ENCODE measurements around the gene HDAC3. TPM values are rescaled to one million over a fixed set of nuclear protein-coding genes. Genes with fewer than 3 reads are reported as not detected.
A peak's percentile ranks its signal among the peaks of the same experiment; 100 is the strongest.

The HDAC3 gene
- total and polyA plus RNA-seq, 8 donors, result 17.8 to 68.9 (median 26.7) TPM

- 90 to 91% methylated on average over 17 of the region's 17 CpGs for WGBS, 2 donors
- Histone ChIP-seq H3K4me1 (no peaks in the 10 kb centered on the region), H3K36me3 (no peaks in the 10 kb centered on the region), H3K4me3 (no peak overlapping the region), H3K27ac (no peak overlapping the region), H3K27me3 (no peaks in the 10 kb centered on the region), H3K9me3 (no peaks in the 10 kb centered on the region)
- DNase-seq (peak in 2 of 6 donors; percentile 61 to 84), ATAC-seq (no peak), FAIRE-seq (no peak)
- intact Hi-C loops (cut with DNase I), result no loop called here
- TF ChIP-seq, protein P1, sequence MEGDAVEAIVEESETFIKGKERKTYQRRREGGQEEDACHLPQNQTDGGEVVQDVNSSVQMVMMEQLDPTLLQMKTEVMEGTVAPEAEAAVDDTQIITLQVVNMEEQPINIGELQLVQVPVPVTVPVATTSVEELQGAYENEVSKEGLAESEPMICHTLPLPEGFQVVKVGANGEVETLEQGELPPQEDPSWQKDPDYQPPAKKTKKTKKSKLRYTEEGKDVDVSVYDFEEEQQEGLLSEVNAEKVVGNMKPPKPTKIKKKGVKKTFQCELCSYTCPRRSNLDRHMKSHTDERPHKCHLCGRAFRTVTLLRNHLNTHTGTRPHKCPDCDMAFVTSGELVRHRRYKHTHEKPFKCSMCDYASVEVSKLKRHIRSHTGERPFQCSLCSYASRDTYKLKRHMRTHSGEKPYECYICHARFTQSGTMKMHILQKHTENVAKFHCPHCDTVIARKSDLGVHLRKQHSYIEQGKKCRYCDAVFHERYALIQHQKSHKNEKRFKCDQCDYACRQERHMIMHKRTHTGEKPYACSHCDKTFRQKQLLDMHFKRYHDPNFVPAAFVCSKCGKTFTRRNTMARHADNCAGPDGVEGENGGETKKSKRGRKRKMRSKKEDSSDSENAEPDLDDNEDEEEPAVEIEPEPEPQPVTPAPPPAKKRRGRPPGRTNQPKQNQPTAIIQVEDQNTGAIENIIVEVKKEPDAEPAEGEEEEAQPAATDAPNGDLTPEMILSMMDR (IDR thresholded peaks at IDR 0.05), result no peak
Observed at GRCh38 chr5:141649056-141649688, 12.5 kb upstream of the HDAC3 start.

DNA sequence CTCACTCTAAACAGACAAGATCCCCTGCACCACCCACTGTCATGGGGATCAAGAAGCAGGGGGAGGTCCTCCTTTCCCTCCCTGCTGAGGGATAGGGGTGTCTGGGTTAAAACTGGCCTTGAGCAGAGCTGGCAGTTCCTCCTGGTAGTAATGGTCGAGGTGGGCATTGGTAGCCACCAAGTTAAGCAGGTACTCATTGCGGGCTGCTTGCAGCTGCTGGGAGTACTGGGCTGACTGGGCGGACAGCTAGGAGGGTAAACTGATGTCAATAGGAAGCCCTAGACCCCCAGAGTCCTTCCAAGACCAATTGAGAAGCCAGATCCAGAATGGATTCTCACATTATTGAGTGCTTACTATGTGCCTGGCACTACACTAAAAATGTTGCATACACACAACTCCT lies 11.2 kb upstream of the HDAC3 start:
- H3K4me3 ChIP-seq, result no peak overlapping the region
- H3K27ac ChIP-seq, result no peak overlapping the region
- TF ChIP-seq, protein P1 (IDR thresholded peaks at IDR 0.05), result no peak
- 77 to 84% methylated on average over 3 of the region's 3 CpGs for WGBS, 2 donors
- H3K4me1 ChIP-seq, result no peaks in the 10 kb centered on the region
- FAIRE-seq (no peak), ATAC-seq (no peak), DNase-seq (no peak)
- intact Hi-C loops (cut with DNase I), result no loop called here
- no peaks in the 10 kb centered on the region for H3K27me3 ChIP-seq
- no peaks in the 10 kb centered on the region for H3K9me3 ChIP-seq
- no peaks in the 10 kb centered on the region for H3K36me3 ChIP-seq

- intact Hi-C loops (cut with DNase I), result no loop called here
- FAIRE-seq, result no peak
- no peaks in the 10 kb centered on the region for H3K4me1 ChIP-seq
- ATAC-seq, result no peak
- H3K9me3 ChIP-seq, result no peaks in the 10 kb centered on the region
- H3K27ac ChIP-seq, result no peak overlapping the region
- WGBS, 2 donors, result 84 to 88% methylated on average over 5 of the region's 5 CpGs
- TF ChIP-seq, protein P1 (IDR thresholded peaks at IDR 0.05), result no peak
- no peaks in the 10 kb centered on the region for H3K36me3 ChIP-seq
- no peak overlapping the region for H3K4me3 ChIP-seq
- H3K27me3 ChIP-seq, result no peaks in the 10 kb centered on the region
- DNase-seq, result no peak
Observed at GRCh38 chr5:141647242-141647641, 10.6 kb upstream of the HDAC3 start.

- intact Hi-C loops (cut with DNase I), result no loop called here
Observed at GRCh38 chr5:141646026-141646425, 9.4 kb upstream of the HDAC3 start.

More at GRCh38 chr5:141646026-141646425, 9.4 kb upstream of the HDAC3 start:
- TF ChIP-seq, protein P1 (IDR thresholded peaks at IDR 0.05), result no peak
- ATAC-seq (no peak), FAIRE-seq (no peak), DNase-seq (no peak)
- no peak overlapping the region for H3K4me3 ChIP-seq
- H3K4me1 ChIP-seq, result no peaks in the 10 kb centered on the region
- 88 to 89% methylated on average over 6 of the region's 6 CpGs for WGBS, 2 donors
- H3K9me3 ChIP-seq, result no peaks in the 10 kb centered on the region
- H3K27ac ChIP-seq, result no peak overlapping the region
- no peaks in the 10 kb centered on the region for H3K36me3 ChIP-seq
- no peaks in the 10 kb centered on the region for H3K27me3 ChIP-seq
